Stimulated activated CD4-positive, alpha-beta T cell treated with anti-CD3 and anti-CD28 coated beads, Interleukin-15, amount 100 ng/mL, for 24 hours (primary cell): ENCODE data around the gene PSMB11.

Experiments used
- DNase-seq: peaks from one replicate; pipeline ENCODE4 v3.0.0-alpha.2; 2020

Gene PSMB11

GRCh38 chr14:23044840-23045239 is 2.8 kb downstream of the PSMB11 start:
- no peak for DNase-seq

- no peak for DNase-seq
Measured at GRCh38 chr14:23045419-23046357, 3.7 kb downstream of the PSMB11 start.

GRCh38 chr14:23047034-23047634 is 5.1 kb downstream of the PSMB11 start:
- no peak for DNase-seq

- DNase-seq, result no peak
Measured at GRCh38 chr14:23047751-23048693, 6.0 kb downstream of the PSMB11 start.

GRCh38 chr14:23049011-23049410 is 7.0 kb downstream of the PSMB11 start:
- DNase-seq, result no peak

GRCh38 chr14:23051141-23052057 is 9.4 kb downstream of the PSMB11 start:
- DNase-seq, result no peak

- DNase-seq, result no peak
Measured at GRCh38 chr14:23052182-23052623, 10.2 kb downstream of the PSMB11 start.

- DNase-seq, result no peak
Measured at GRCh38 chr14:23052671-23053070, 10.7 kb downstream of the PSMB11 start.

- DNase-seq, result no peak
Measured at GRCh38 chr14:23053426-23053825, 11.4 kb downstream of the PSMB11 start.

GRCh38 chr14:23054000-23054811 is 12.2 kb downstream of the PSMB11 start:
- peak; percentile 54 for DNase-seq

- DNase-seq, result no peak
Measured at GRCh38 chr14:23055147-23055550, 13.1 kb downstream of the PSMB11 start.

- DNase-seq, result no peak
Measured at GRCh38 chr14:23055621-23056144, 13.7 kb downstream of the PSMB11 start.

- DNase-seq, result peak; percentile 78
Measured at GRCh38 chr14:23056145-23056955, 14.3 kb downstream of the PSMB11 start.

- DNase-seq, result peak; percentile 85
Measured at GRCh38 chr14:23056956-23057756, 15.1 kb downstream of the PSMB11 start, which contains the start of gene CDH24. CDH24 (minus strand) TSS chr14:23057520; CDS start chr14:23055733, 1,787 bp downstream.

- peak; percentile 92 for DNase-seq
Measured at GRCh38 chr14:23057757-23058653, 16.0 kb downstream of the PSMB11 start.

GRCh38 chr14:23058654-23059504 is 16.9 kb downstream of the PSMB11 start:
- no peak for DNase-seq
